AG04450 (cell line): ENCODE data around the gene C19orf67. TPM values are rescaled to one million over a fixed set of nuclear protein-coding genes. Genes with fewer than 3 reads are reported as not detected.

Source experiments
- CTCF ChIA-PET: fragments of 300-600, 350-600 bp; formaldehyde crosslinking; extraction: SDS; loops from one replicate; lab custom pipeline; 2022; ENCODE audit warnings: antibody characterized with exemption, inconsistent platforms; lab: Charles Lee
- POLR2A ChIA-PET: fragments of 350-600 bp; formaldehyde crosslinking; extraction: SDS; loops from one replicate; lab custom pipeline; 2021; ENCODE audit warnings: antibody characterized with exemption, inconsistent platforms; lab: Yijun Ruan, JAX
- DNase-seq: peaks from one replicate; pipeline ENCODE4 v3.0.0-alpha.2; 2011; ENCODE audit warnings: low read depth, low spot score
- H3K27ac ChIP-seq: one replicate; pipeline ENCODE4 v1.5.1; 2012; ENCODE audit warnings: low read depth, low read length, control low read depth
- H3K27me3 ChIP-seq: one replicate; pipeline ENCODE4 v1.6.0; 2012; ENCODE audit warnings: low read length; ENCODE audit not compliant: control insufficient read depth, insufficient read depth
- H3K4me3 ChIP-seq: 2 replicates; pipeline ENCODE4 v1.5.1; 2011; ENCODE audit warnings: mild to moderate bottlenecking, low read depth, low read length, control low read depth
- H3K9me3 ChIP-seq: 2 replicates; pipeline ENCODE4 v1.5.1; 2012; ENCODE audit warnings: low read length; ENCODE audit not compliant: control insufficient read depth, insufficient read depth
- polyA plus RNA-seq: library from polyadenylated mRNA; depleted of rRNA; stranded (reverse); fragments of >200 nt; gene quantifications from 2 replicates; pipeline ENCODE4 v1.2.3, GENCODE V29; 2011
- TF ChIP-seq, protein P1 (sequence below): IDR thresholded peaks from 2 replicates; pipeline ENCODE4 v1.5.1; 2011; ENCODE audit warnings: low read depth, low read length, control low read depth, inconsistent platforms

The C19orf67 gene
- polyA plus RNA-seq, 1 experiment, result not detected

DNA sequence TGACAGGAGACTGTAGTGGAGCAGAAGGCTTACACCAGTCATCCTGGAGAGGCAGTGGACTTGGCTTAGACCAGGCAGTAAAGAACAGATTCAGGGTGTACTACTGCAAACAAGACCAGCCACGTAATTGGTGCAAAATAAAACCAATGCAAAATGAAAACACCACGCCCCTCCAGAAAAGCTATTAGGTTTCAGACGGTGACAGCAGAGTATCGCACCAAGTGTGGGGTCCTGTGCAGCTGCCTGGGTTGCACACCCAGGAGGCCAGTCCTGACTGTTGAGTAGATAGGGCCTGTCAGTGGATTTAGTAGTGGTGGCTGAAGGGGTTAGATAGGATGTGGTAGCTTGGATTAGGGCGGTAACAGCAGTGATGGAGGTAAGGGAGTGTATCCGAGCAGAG, 37.3 kb upstream of the C19orf67 start:
- no peaks in the 10 kb centered on the region for H3K9me3 ChIP-seq
- no peak for DNase-seq
- no peaks in the 10 kb centered on the region for H3K27me3 ChIP-seq
- TF ChIP-seq, protein P1, sequence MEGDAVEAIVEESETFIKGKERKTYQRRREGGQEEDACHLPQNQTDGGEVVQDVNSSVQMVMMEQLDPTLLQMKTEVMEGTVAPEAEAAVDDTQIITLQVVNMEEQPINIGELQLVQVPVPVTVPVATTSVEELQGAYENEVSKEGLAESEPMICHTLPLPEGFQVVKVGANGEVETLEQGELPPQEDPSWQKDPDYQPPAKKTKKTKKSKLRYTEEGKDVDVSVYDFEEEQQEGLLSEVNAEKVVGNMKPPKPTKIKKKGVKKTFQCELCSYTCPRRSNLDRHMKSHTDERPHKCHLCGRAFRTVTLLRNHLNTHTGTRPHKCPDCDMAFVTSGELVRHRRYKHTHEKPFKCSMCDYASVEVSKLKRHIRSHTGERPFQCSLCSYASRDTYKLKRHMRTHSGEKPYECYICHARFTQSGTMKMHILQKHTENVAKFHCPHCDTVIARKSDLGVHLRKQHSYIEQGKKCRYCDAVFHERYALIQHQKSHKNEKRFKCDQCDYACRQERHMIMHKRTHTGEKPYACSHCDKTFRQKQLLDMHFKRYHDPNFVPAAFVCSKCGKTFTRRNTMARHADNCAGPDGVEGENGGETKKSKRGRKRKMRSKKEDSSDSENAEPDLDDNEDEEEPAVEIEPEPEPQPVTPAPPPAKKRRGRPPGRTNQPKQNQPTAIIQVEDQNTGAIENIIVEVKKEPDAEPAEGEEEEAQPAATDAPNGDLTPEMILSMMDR, result no peak
- ChIA-PET POLR2A (no interaction called here), CTCF (interaction anchor here (0.6 to 4.2 kb wide), 3 partner anchors 13 to 420 kb away, joined by 3 to 36 read pairs (median 8); partner anchors contain the start of gene ASF1B)
- no peak overlapping the region for H3K4me3 ChIP-seq
- H3K27ac ChIP-seq, result no peak overlapping the region

DNA sequence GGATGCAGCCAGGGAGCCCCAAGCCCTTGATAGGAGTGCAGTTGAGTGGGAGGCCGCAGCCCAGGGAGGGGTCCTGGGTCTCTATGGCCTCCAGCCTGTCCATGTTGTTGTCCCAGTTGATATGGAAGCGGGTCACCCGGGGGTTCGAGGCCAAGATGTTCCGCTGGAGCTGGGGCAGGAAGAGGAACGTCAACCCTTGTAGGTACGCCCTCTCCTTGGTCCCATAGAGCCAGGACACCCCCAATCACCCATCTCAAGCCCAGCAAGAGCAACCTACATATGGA, 34.9 kb upstream of the C19orf67 start:
- Histone ChIP-seq H3K9me3 (no peaks in the 10 kb centered on the region; the same call in 1 of the 2 replicates), H3K27ac (no peak overlapping the region), H3K27me3 (no peaks in the 10 kb centered on the region), H3K4me3 (no peak overlapping the region)
- ChIA-PET POLR2A (no interaction called here), CTCF (interaction anchor here (1.8 kb wide), 1 partner anchor 16 kb away, joined by 6 read pairs; the partner anchor contains the start of gene ASF1B)
- DNase-seq, result no peak
- TF ChIP-seq, protein P1, result no peak

DNA sequence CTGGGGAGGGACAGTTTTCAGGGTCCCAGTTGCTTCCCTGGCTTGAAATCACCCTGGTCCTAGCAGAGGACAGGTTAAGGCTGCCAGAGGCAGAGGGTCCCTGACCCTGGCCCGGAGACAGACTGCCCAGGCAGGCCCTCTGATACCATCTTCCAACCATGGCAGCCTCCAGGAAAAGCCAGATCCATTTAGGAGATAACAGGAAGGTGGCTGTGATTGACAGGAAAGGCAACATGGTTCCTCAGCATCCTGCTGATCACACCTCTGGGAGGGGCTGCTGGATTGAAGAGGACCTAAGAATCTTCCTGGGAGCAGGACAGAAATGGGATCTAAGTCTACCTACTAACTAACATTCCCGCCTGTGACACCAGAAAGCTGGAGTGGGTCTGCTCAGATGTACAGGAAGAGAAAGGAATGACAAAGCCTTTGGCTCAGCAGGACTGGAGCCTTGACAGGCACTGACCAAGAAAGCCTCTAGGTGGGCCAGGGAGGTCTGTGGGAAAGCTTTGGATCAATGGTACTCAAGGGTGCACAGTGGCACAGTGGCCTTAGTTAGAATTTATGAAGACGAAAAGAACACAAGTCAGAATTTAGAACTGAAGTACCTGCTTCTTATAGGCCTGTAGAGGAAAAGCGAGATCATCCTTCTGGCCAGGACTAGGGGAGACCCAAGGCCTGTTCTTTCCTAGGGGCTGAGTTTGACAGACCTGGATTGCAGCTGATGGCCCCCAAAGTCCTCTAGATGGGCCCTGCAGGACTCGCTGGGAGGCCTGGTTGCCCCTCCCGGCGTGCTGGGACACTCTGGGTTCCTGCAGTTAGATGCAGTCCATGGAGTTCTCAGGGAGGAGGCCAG, 34.3 kb upstream of the C19orf67 start:
- CTCF ChIA-PET, result interaction anchor here (0.6 to 1.8 kb wide), 3 partner anchors 14 to 17 kb away, joined by 3 to 7 read pairs (median 6); partner anchors contain the start of gene ASF1B
- H3K9me3 ChIP-seq, result no peaks in the 10 kb centered on the region; the same call in 1 of the 2 replicates
- no peak overlapping the region for H3K4me3 ChIP-seq
- H3K27me3 ChIP-seq, result no peaks in the 10 kb centered on the region
- H3K27ac ChIP-seq, result no peak overlapping the region
- TF ChIP-seq, protein P1, result no peak
- DNase-seq, result no peak
- POLR2A ChIA-PET, result no interaction called here

DNA sequence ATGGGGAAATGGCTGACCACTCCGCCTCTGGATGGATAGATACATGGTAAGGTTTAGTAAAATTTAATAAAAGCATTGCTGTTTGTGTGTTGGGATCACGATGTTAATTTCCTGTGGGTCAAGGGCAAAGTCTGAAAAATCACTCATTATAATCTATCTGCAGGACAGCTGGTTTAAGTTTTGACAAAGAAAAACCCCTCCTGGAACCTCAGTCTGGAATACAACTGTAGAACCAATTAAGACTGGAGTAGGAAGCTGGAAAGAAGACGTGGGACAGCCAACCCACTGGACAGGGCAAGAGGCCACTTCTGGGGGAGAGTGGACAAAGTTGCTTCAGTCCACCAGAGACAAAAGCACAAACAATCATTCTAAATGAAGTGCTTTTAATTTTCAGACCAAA, 33.6 kb upstream of the C19orf67 start:
- H3K4me3 ChIP-seq, result peak overlapping the region; percentile 55
- POLR2A ChIA-PET, result interaction anchor here (1.0 to 1.2 kb wide), 2 partner anchors 17 to 27 kb away, joined by 3 read pairs; partner anchors contain the start of gene ASF1B

More for the DNA sequence above, 33.6 kb upstream of the C19orf67 start:
- CTCF ChIA-PET, result interaction anchor here (0.6 to 1.5 kb wide), 2 partner anchors 15 to 18 kb away, joined by 3 to 7 read pairs; partner anchors contain the start of gene ASF1B
- no peak for DNase-seq
- Histone ChIP-seq H3K27ac (peak overlapping the region; percentile 97), H3K27me3 (no peaks in the 10 kb centered on the region), H3K9me3 (no peaks in the 10 kb centered on the region; the same call in 1 of the 2 replicates)
- TF ChIP-seq, protein P1, result no peak
